Measurements from ENCODE around the gene VPS4B.

DNA sequence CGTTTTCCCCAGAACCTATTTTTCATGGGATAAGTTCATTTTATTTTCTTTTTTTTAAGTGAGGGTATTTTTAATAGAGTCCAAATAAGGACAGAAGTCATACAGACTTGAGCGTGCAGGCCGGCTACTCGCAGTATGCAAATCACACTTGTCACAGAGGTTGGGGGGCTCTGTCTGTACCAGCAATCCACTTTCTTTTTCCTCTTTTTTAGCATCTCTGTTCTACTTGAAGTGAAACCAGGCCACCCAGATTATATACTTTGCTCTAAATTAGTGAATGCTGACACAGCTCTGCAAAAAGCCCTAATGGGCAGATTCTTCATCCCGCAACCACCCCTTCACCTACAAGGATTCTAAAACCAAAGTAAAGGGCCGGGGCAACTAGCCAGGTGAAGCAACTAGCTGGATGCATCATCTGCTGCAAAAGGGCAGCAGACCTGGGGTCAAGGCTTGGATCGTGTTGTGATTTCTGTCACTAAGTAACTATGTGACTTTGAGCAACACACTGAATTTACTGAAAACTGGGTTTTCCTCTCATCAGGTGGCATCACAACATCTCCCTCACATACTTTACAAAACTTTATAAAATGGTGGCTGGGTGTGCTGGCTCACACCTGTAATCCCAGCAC lies 73.7 kb downstream of the VPS4B start:
- TF ChIP-seq, protein P1, sequence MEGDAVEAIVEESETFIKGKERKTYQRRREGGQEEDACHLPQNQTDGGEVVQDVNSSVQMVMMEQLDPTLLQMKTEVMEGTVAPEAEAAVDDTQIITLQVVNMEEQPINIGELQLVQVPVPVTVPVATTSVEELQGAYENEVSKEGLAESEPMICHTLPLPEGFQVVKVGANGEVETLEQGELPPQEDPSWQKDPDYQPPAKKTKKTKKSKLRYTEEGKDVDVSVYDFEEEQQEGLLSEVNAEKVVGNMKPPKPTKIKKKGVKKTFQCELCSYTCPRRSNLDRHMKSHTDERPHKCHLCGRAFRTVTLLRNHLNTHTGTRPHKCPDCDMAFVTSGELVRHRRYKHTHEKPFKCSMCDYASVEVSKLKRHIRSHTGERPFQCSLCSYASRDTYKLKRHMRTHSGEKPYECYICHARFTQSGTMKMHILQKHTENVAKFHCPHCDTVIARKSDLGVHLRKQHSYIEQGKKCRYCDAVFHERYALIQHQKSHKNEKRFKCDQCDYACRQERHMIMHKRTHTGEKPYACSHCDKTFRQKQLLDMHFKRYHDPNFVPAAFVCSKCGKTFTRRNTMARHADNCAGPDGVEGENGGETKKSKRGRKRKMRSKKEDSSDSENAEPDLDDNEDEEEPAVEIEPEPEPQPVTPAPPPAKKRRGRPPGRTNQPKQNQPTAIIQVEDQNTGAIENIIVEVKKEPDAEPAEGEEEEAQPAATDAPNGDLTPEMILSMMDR (IDR thresholded peaks at IDR 0.05; ENCODE audit: low read length) = no peak
- TF ChIP-seq EZH2phosphoT487 (IDR thresholded peaks at IDR 0.05; ENCODE audit: low read length) = no peak

All from MM.1S (cell line).